Endothelial cell (in vitro differentiated cells): ENCODE data around the gene ZNF397. TPM values are rescaled to one million over a fixed set of nuclear protein-coding genes. Genes with fewer than 3 reads are reported as not detected.

ENCODE experiments used
- DNase-seq: peaks from one replicate; pipeline ENCODE4 v3.0.0; 2021; ENCODE audit warnings: low spot score
- H3K27ac Mint-ChIP-seq: one replicate; pipeline ENCODE4 v1.8.0; 2021; ENCODE audit warnings: mixed read lengths, inconsistent platforms; ENCODE audit not compliant: unreplicated experiment
- H3K27me3 Mint-ChIP-seq: one replicate; pipeline ENCODE4 v1.8.0; 2021; ENCODE audit warnings: mild to moderate bottlenecking, moderate library complexity, mixed read lengths, inconsistent platforms; ENCODE audit not compliant: unreplicated experiment
- H3K36me3 Mint-ChIP-seq: one replicate; pipeline ENCODE4 v1.8.0; 2021; ENCODE audit warnings: mild to moderate bottlenecking, low read depth, mixed read lengths, inconsistent platforms; ENCODE audit not compliant: unreplicated experiment
- H3K4me1 Mint-ChIP-seq: one replicate; pipeline ENCODE4 v1.8.0; 2021; ENCODE audit warnings: mild to moderate bottlenecking, mixed read lengths, inconsistent platforms; ENCODE audit not compliant: unreplicated experiment
- H3K4me3 Mint-ChIP-seq: one replicate; pipeline ENCODE4 v1.8.0; 2021; ENCODE audit warnings: mild to moderate bottlenecking, mixed read lengths, inconsistent platforms; ENCODE audit not compliant: unreplicated experiment
- H3K9me3 Mint-ChIP-seq: one replicate; pipeline ENCODE4 v1.8.0; 2021; ENCODE audit warnings: mixed read lengths, inconsistent platforms; ENCODE audit not compliant: unreplicated experiment
- CTCF ChIP-seq: fragments of 200-600 bp; sonication (generic); IDR thresholded peaks from one replicate; pipeline ENCODE4 v1.5.0; 2021; ENCODE audit warnings: antibody characterized with exemption; ENCODE audit not compliant: unreplicated experiment
- long read RNA-seq: library from polyadenylated mRNA; unstranded; transcript quantifications from one replicate; pipeline ENCODE4 v2.0.0, GENCODE V29; 2020; ENCODE audit not compliant: unreplicated experiment
- total RNA-seq: library from RNA; stranded (reverse); fragmentation: NEBNext Ultra II Directional; extraction: Animal tissue kit (Norgen Biotek cat#: 25700); gene quantifications from one replicate; pipeline ENCODE4 v1.2.1, GENCODE V29; 2021; ENCODE audit not compliant: unreplicated experiment

ZNF397 gene
- total RNA-seq: 8.4 TPM
- long read RNA-seq: 0 reads

- Mint-ChIP-seq H3K27ac (peak within 1 kb of the TSS; percentile 99), H3K4me3 (peak within 1 kb of the TSS; percentile 93)
- TF ChIP-seq CTCF: no peak
Measured at GRCh38 chr18:35240664-35241447, at the start of gene ZNF397. TSS of gene ZNF397 (plus strand) at chr18:35241034. CDS start at chr18:35242471, 1,437 bp downstream.

GRCh38 chr18:35191698-35192025 lies 49.2 kb upstream of the ZNF397 start:
- H3K4me1 Mint-ChIP-seq: peaks cover 6% of the 10 kb centered on the region
- DNase-seq: no peak

More at GRCh38 chr18:35240664-35241447, at the start of gene ZNF397:
- H3K27me3 Mint-ChIP-seq: peaks cover 8% of the 10 kb centered on the region
- peaks cover 21% of the 10 kb centered on the region for H3K36me3 Mint-ChIP-seq
- peaks cover 10% of the 10 kb centered on the region for H3K4me1 Mint-ChIP-seq
- peak; percentile 98 for DNase-seq
- no peaks in the 10 kb centered on the region for H3K9me3 Mint-ChIP-seq

GRCh38 chr18:35192415-35192814 lies 48.4 kb upstream of the ZNF397 start:
- no peak for DNase-seq
- Mint-ChIP-seq H3K27ac (no peak overlapping the region), H3K36me3 (no peaks in the 10 kb centered on the region), H3K27me3 (peaks cover 2% of the 10 kb centered on the region), H3K4me1 (peaks cover 6% of the 10 kb centered on the region), H3K4me3 (no peak overlapping the region), H3K9me3 (no peaks in the 10 kb centered on the region)
- no peak for TF ChIP-seq CTCF

More at GRCh38 chr18:35191698-35192025, 49.2 kb upstream of the ZNF397 start:
- TF ChIP-seq CTCF: no peak
- peaks cover 2% of the 10 kb centered on the region for H3K27me3 Mint-ChIP-seq
- no peak overlapping the region for H3K4me3 Mint-ChIP-seq
- H3K27ac Mint-ChIP-seq: no peak overlapping the region
- no peaks in the 10 kb centered on the region for H3K9me3 Mint-ChIP-seq
- H3K36me3 Mint-ChIP-seq: no peaks in the 10 kb centered on the region

DNA sequence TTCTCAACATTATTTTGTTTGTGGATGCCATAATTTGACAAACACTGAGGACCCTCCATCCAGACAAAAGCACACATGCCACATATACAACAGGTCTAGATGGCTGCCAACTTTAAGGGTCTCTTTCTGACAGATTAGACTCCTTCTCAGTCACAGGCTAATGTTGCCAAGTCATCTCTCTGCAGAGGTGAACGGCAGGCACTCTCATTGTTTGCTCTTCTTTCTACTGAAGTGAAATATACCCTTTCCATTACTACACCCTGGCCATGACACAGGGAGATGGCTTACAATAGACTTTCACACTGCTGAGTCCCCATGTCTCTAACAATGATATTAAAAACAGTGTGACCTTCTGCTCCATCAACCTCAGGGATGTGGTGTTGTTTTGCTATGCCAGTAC lies 47.5 kb upstream of the ZNF397 start:
- Mint-ChIP-seq H3K36me3 (no peaks in the 10 kb centered on the region), H3K4me1 (peaks cover 6% of the 10 kb centered on the region), H3K27me3 (peaks cover 2% of the 10 kb centered on the region), H3K27ac (no peak overlapping the region), H3K9me3 (no peaks in the 10 kb centered on the region), H3K4me3 (no peak overlapping the region)
- DNase-seq: no peak
- no peak for TF ChIP-seq CTCF

DNA sequence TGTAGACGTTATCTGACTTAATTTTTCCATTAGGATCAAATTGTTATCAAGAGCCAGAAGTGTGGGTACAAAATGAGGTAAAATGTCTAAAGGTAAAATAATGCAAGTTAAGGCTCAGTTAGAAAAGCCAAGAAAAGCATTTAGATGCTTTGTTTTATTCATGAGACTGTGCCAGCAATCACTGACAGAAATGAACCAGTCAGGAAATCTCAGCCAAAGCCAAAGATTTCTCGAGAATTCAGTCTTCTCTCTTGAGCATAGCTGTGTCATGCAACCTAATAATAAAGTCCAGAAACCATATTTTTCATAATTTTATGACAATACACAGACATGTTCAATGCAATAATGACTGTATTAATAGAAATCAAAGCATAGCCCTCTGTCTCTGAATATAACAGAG lies 43.5 kb upstream of the ZNF397 start:
- no peak overlapping the region for H3K27ac Mint-ChIP-seq
- H3K36me3 Mint-ChIP-seq: no peaks in the 10 kb centered on the region
- no peak for DNase-seq
- no peaks in the 10 kb centered on the region for H3K27me3 Mint-ChIP-seq
- no peaks in the 10 kb centered on the region for H3K4me1 Mint-ChIP-seq
- TF ChIP-seq CTCF: no peak
- H3K4me3 Mint-ChIP-seq: no peak overlapping the region
- H3K9me3 Mint-ChIP-seq: no peaks in the 10 kb centered on the region
